HG02852 (cell line): ENCODE results near the gene COPG1.
"Not testable (repeated sequence)": the region's sequence is repeated elsewhere in the genome, so short reads cannot be mapped to it uniquely, and the experiment has no call there.

ENCODE experiments used
- ATAC-seq: cut with Tn5 transposase; IDR thresholded peaks from one replicate; pipeline ENCODE4 v1.9.1; 2021; ENCODE audit warnings: mild to moderate bottlenecking, moderate library complexity; ENCODE audit not compliant: unreplicated experiment

COPG1 gene

GRCh38 chr3:129239991-129240390, 9.4 kb upstream of the COPG1 start:
- no peak for ATAC-seq

GRCh38 chr3:129240436-129240835, 9.0 kb upstream of the COPG1 start:
- ATAC-seq, result no peak

- no peak for ATAC-seq
These were observed 4.3 kb upstream of the COPG1 start for GRCh38 chr3:129245141-129245540.

GRCh38 chr3:129245641-129246306, 3.6 kb upstream of the COPG1 start:
- ATAC-seq, result peak; percentile 44

- no peak for ATAC-seq
These were observed 2.8 kb upstream of the COPG1 start for GRCh38 chr3:129246636-129247035.

- ATAC-seq, result no peak
These were observed 973 bp upstream of the COPG1 start for GRCh38 chr3:129248286-129248979.

GRCh38 chr3:129252748-129253147, 3.3 kb downstream of the COPG1 start:
- ATAC-seq, result no peak

GRCh38 chr3:129254536-129255230, 5.3 kb downstream of the COPG1 start:
- ATAC-seq, result no peak

- no peak for ATAC-seq
These were observed 6.9 kb downstream of the COPG1 start for GRCh38 chr3:129256270-129256669.

- ATAC-seq, result no peak
These were observed 8.2 kb downstream of the COPG1 start for GRCh38 chr3:129257609-129258008.

- ATAC-seq, result no peak
These were observed 10.4 kb downstream of the COPG1 start for GRCh38 chr3:129259612-129260477.

- no peak for ATAC-seq
These were observed 11.2 kb downstream of the COPG1 start for GRCh38 chr3:129260606-129261005.

GRCh38 chr3:129261894-129262293, 12.5 kb downstream of the COPG1 start:
- ATAC-seq, result no peak

- ATAC-seq, result no peak
These were observed 13.9 kb downstream of the COPG1 start for GRCh38 chr3:129263161-129263910.

GRCh38 chr3:129264994-129265393, 15.6 kb downstream of the COPG1 start:
- ATAC-seq, result not testable (repeated sequence)

- no peak for ATAC-seq
These were observed 17.2 kb downstream of the COPG1 start for GRCh38 chr3:129266651-129267050.

- no peak for ATAC-seq
These were observed 19.0 kb downstream of the COPG1 start for GRCh38 chr3:129268396-129268795.

GRCh38 chr3:129271674-129272073, 22.3 kb downstream of the COPG1 start:
- no peak for ATAC-seq

- ATAC-seq, result peak; percentile 76
These were observed 27.0 kb downstream of the COPG1 start for GRCh38 chr3:129276385-129276784.

GRCh38 chr3:129277829-129278271, 28.4 kb downstream of the COPG1 start:
- no peak for ATAC-seq
